Activated naive CD8-positive, alpha-beta T cell treated with anti-CD3 and anti-CD28 coated beads, Interleukin-2, amount 50 U/mL, for 16 hours (primary cell): ENCODE results near the gene IRAK1BP1.
A peak's percentile ranks its signal among the peaks of the same experiment; 100 is the strongest.
"Not testable (repeated sequence)": the region's sequence is repeated elsewhere in the genome, so short reads cannot be mapped to it uniquely, and the experiment has no call there.

Source experiments
- DNase-seq: peaks from one replicate; pipeline ENCODE4 v3.0.0-alpha.2; 2020; ENCODE audit warnings: low read depth, low spot score

IRAK1BP1 gene

GRCh38 chr6:78867370-78868040 is at the start of gene IRAK1BP1:
IRAK1BP1 (plus strand) TSS chr6:78867551; CDS start chr6:78867577, 26 bp downstream.
- peak; percentile 36 for DNase-seq

- DNase-seq = no peak
Observed at GRCh38 chr6:78824045-78824444, 43.3 kb upstream of the IRAK1BP1 start.

- no peak for DNase-seq
Observed at GRCh38 chr6:78829407-78829806, 37.9 kb upstream of the IRAK1BP1 start.

- DNase-seq = no peak
Observed at GRCh38 chr6:78830805-78831204, 36.5 kb upstream of the IRAK1BP1 start.

- no peak for DNase-seq
Observed at GRCh38 chr6:78831492-78831891, 35.9 kb upstream of the IRAK1BP1 start.

GRCh38 chr6:78832091-78832808 is 35.1 kb upstream of the IRAK1BP1 start:
- DNase-seq = no peak

- DNase-seq = no peak
Observed at GRCh38 chr6:78835817-78836216, 31.5 kb upstream of the IRAK1BP1 start.

GRCh38 chr6:78836598-78836997 is 30.8 kb upstream of the IRAK1BP1 start:
- DNase-seq = no peak

GRCh38 chr6:78841111-78841510 is 26.2 kb upstream of the IRAK1BP1 start:
- no peak for DNase-seq

GRCh38 chr6:78842953-78843352 is 24.4 kb upstream of the IRAK1BP1 start:
- no peak for DNase-seq

GRCh38 chr6:78844899-78845298 is 22.5 kb upstream of the IRAK1BP1 start:
- no peak for DNase-seq

GRCh38 chr6:78845567-78845966 is 21.8 kb upstream of the IRAK1BP1 start:
- DNase-seq = no peak

- DNase-seq = no peak
Observed at GRCh38 chr6:78850621-78851020, 16.7 kb upstream of the IRAK1BP1 start.

- DNase-seq = no peak
Observed at GRCh38 chr6:78851156-78851555, 16.2 kb upstream of the IRAK1BP1 start.

- no peak for DNase-seq
Observed at GRCh38 chr6:78854546-78854945, 12.8 kb upstream of the IRAK1BP1 start.

GRCh38 chr6:78858339-78858938 is 8.9 kb upstream of the IRAK1BP1 start:
- not testable (repeated sequence) for DNase-seq

GRCh38 chr6:78861509-78861908 is 5.8 kb upstream of the IRAK1BP1 start:
- DNase-seq = no peak

GRCh38 chr6:78863576-78863975 is 3.8 kb upstream of the IRAK1BP1 start:
- DNase-seq = no peak

GRCh38 chr6:78864957-78865356 is 2.4 kb upstream of the IRAK1BP1 start:
- no peak for DNase-seq

- DNase-seq = no peak
Observed at GRCh38 chr6:78867020-78867369, 356 bp upstream of the IRAK1BP1 start.

- DNase-seq = no peak
Observed at GRCh38 chr6:78868116-78868515, 765 bp downstream of the IRAK1BP1 start.

- DNase-seq = no peak
Observed at GRCh38 chr6:78875505-78875904, 8.2 kb downstream of the IRAK1BP1 start.

GRCh38 chr6:78883651-78884050 is 16.3 kb downstream of the IRAK1BP1 start:
- DNase-seq = no peak
